T-helper 2 cell treated with Interferon-gamma antibody and Interleukin-4, amounts not matched to agents 100 ng/mL and 5 ng/mL, for 36 hours (primary cell): ENCODE data around the gene KCNA2. TPM values are rescaled to one million over a fixed set of nuclear protein-coding genes. Genes with fewer than 3 reads are reported as not detected.

ENCODE experiments used
- intact Hi-C: fragments of 100-400 bp; cut with micrococcal nuclease; formaldehyde crosslinking; loops from one replicate; pipeline ENCODE4 v1.15.1; 2023
- total RNA-seq: library from RNA; stranded (reverse); gene quantifications from 2 replicates; pipeline ENCODE4 v1.2.3, GENCODE V29; 2022

Gene KCNA2
- total RNA-seq, 1 donor from 2014 or later = 1.8 TPM

- intact Hi-C loops = loop anchor here (1.0 to 5.0 kb wide), 7 partner anchors 12 to 244 kb away; no protein-coding TSS in a partner anchor
Observed at GRCh38 chr1:110630839-110631663, 24.9 kb upstream of the KCNA2 start.

GRCh38 chr1:110628323-110629105, 22.4 kb upstream of the KCNA2 start:
- intact Hi-C loops = no loop called here

GRCh38 chr1:110627764-110628163, 21.6 kb upstream of the KCNA2 start:
- intact Hi-C loops = no loop called here

GRCh38 chr1:110626889-110627288, 20.7 kb upstream of the KCNA2 start:
- intact Hi-C loops = no loop called here

GRCh38 chr1:110620686-110621085, 14.5 kb upstream of the KCNA2 start:
- intact Hi-C loops = no loop called here

- intact Hi-C loops = no loop called here
Observed at GRCh38 chr1:110620250-110620615, 14.1 kb upstream of the KCNA2 start.

- intact Hi-C loops = loop anchor here (1.0 kb wide), 4 partner anchors 12 to 164 kb away; no protein-coding TSS in a partner anchor
Observed at GRCh38 chr1:110619412-110620249, 13.5 kb upstream of the KCNA2 start.

- intact Hi-C loops = loop anchor here (1.0 kb wide), 4 partner anchors 13 to 165 kb away; no protein-coding TSS in a partner anchor
Observed at GRCh38 chr1:110618668-110619067, 12.5 kb upstream of the KCNA2 start.

- intact Hi-C loops = no loop called here
Observed at GRCh38 chr1:110617589-110617988, 11.4 kb upstream of the KCNA2 start.

GRCh38 chr1:110617116-110617515, 11.0 kb upstream of the KCNA2 start:
- intact Hi-C loops = no loop called here

GRCh38 chr1:110616587-110616986, 10.4 kb upstream of the KCNA2 start:
- intact Hi-C loops = loop anchor here (1.0 kb wide), 1 partner anchor 61 kb away; no protein-coding TSS in a partner anchor

- intact Hi-C loops = loop anchor here (1.0 to 2.0 kb wide), 3 partner anchors 60 to 151 kb away; no protein-coding TSS in a partner anchor
Observed at GRCh38 chr1:110615548-110616130, 9.5 kb upstream of the KCNA2 start.

GRCh38 chr1:110612060-110612745, 6.0 kb upstream of the KCNA2 start:
- intact Hi-C loops = no loop called here

- intact Hi-C loops = no loop called here
Observed at GRCh38 chr1:110610696-110611286, 4.6 kb upstream of the KCNA2 start.

GRCh38 chr1:110610084-110610483, 3.9 kb upstream of the KCNA2 start:
- intact Hi-C loops = no loop called here

- intact Hi-C loops = no loop called here
Observed at GRCh38 chr1:110608247-110608646, 2.1 kb upstream of the KCNA2 start.

- intact Hi-C loops = no loop called here
Observed at GRCh38 chr1:110607536-110608230, 1.5 kb upstream of the KCNA2 start.

GRCh38 chr1:110606657-110607535, 738 bp upstream of the KCNA2 start:
- intact Hi-C loops = no loop called here
